ENCODE measurements around the gene EEFSEC. TPM values are rescaled to one million over a fixed set of nuclear protein-coding genes. Genes with fewer than 3 reads are reported as not detected.

The EEFSEC gene
- total and polyA plus RNA-seq, 2 experiments from 2014 or later: 10.1 to 16.2 TPM

- TF ChIP-seq ZNF462 (CRISPR knock-in tag; IDR thresholded peaks at IDR 0.05): no peak; the same call in 1 of the 2 replicates
Observed at GRCh38 chr3:128348805-128349531, 195.7 kb downstream of the EEFSEC start (continued).

- Mint-ChIP-seq H3K9me3 (no peaks in the 10 kb centered on the region), H3K36me3 (ENCODE audit: low read depth) (peaks cover 4% of the 10 kb centered on the region; the same call in 1 of the 3 replicates), H3K27ac (no peak overlapping the region), H3K27me3 (ENCODE audit: insufficient read depth, low read depth, poor library complexity) (peaks cover 2% of the 10 kb centered on the region), H3K4me1 (peaks cover 27% of the 10 kb centered on the region), H3K4me3 (no peak overlapping the region)
- H3K9me2 ChIP-seq (ENCODE audit: insufficient read depth): no peaks in the 10 kb centered on the region
- H3K79me2 ChIP-seq (replicated peaks; ENCODE audit: insufficient read depth): no peaks in the 10 kb centered on the region
- no peak overlapping the region for H2AFZ ChIP-seq
- DNase-seq (ENCODE audit: low spot score) (no peak), ATAC-seq (no peak)
- no peaks in the 10 kb centered on the region for H3K36me3 ChIP-seq (ENCODE audit: insufficient read depth)
- no peaks in the 10 kb centered on the region for H3K27me3 ChIP-seq (ENCODE audit: insufficient read depth)
- H4K20me1 ChIP-seq (replicated peaks; ENCODE audit: insufficient read depth): no peaks in the 10 kb centered on the region
- TF ChIP-seq ZNF462 (CRISPR knock-in tag; IDR thresholded peaks at IDR 0.05): no peak
- no peak for TF ChIP-seq STAT1 (IDR thresholded peaks at IDR 0.05; ENCODE audit: unreplicated experiment)
- H3K27ac ChIP-seq (ENCODE audit: low read depth): no peak overlapping the region
- no peak overlapping the region for H3K4me2 ChIP-seq
- H3F3A ChIP-seq (replicated peaks; ENCODE audit: low read depth): no peaks in the 10 kb centered on the region
- H3K4me1 ChIP-seq (ENCODE audit: insufficient read depth): peaks cover 13% of the 10 kb centered on the region
- no peak overlapping the region for H3K4me3 ChIP-seq
Observed at GRCh38 chr3:128349963-128350599, 196.8 kb downstream of the EEFSEC start.
